GM19240 (cell line): ENCODE measurements around the gene LMBRD2.
A peak's percentile ranks its signal among the peaks of the same experiment; 100 is the strongest.

Source experiments
- DNase-seq: peaks from one replicate; pipeline ENCODE4 v3.0.0; 2011; ENCODE audit warnings: low spot score; ENCODE audit not compliant: insufficient read length

Gene LMBRD2

GRCh38 chr5:36108758-36109460 lies 42.8 kb downstream of the LMBRD2 start:
- DNase-seq = no peak

GRCh38 chr5:36105819-36106218 lies 45.9 kb downstream of the LMBRD2 start:
- no peak for DNase-seq

- DNase-seq = no peak
Observed at GRCh38 chr5:36099748-36100147, 51.9 kb downstream of the LMBRD2 start.

GRCh38 chr5:36096486-36096885 lies 55.2 kb downstream of the LMBRD2 start:
- DNase-seq = no peak

- no peak for DNase-seq
Observed at GRCh38 chr5:36089989-36090388, 61.7 kb downstream of the LMBRD2 start.

GRCh38 chr5:36079200-36079781 lies 72.4 kb downstream of the LMBRD2 start:
- peak; percentile 24 for DNase-seq

- DNase-seq = no peak
Observed at GRCh38 chr5:36078430-36078829, 73.3 kb downstream of the LMBRD2 start.

GRCh38 chr5:36073595-36074216 lies 78.0 kb downstream of the LMBRD2 start:
- no peak for DNase-seq

GRCh38 chr5:36070687-36071571 lies 80.8 kb downstream of the LMBRD2 start:
- no peak for DNase-seq

- DNase-seq = no peak
Observed at GRCh38 chr5:36068751-36069281, 82.9 kb downstream of the LMBRD2 start.

- DNase-seq = no peak
Observed at GRCh38 chr5:36066540-36067210, 85.0 kb downstream of the LMBRD2 start, which contains the start of gene UGT3A2. UGT3A2 (minus strand) TSS chr5:36066882; CDS start chr5:36066789, 93 bp downstream.

GRCh38 chr5:36066001-36066539 lies 85.6 kb downstream of the LMBRD2 start:
- DNase-seq = no peak

- DNase-seq = no peak
Observed at GRCh38 chr5:36060420-36060887, 91.2 kb downstream of the LMBRD2 start.

GRCh38 chr5:36059571-36060419 lies 91.9 kb downstream of the LMBRD2 start:
- DNase-seq = no peak

GRCh38 chr5:36058776-36059175 lies 92.9 kb downstream of the LMBRD2 start:
- DNase-seq = no peak

GRCh38 chr5:36057386-36057785 lies 94.3 kb downstream of the LMBRD2 start:
- no peak for DNase-seq

GRCh38 chr5:36056422-36056821 lies 95.3 kb downstream of the LMBRD2 start:
- DNase-seq = no peak

GRCh38 chr5:36055984-36056383 lies 95.7 kb downstream of the LMBRD2 start:
- DNase-seq = no peak

- DNase-seq = no peak
Observed at GRCh38 chr5:36054647-36055046, 97.0 kb downstream of the LMBRD2 start.

GRCh38 chr5:36052538-36052937 lies 99.1 kb downstream of the LMBRD2 start:
- no peak for DNase-seq
